HepG2 (cell line): ENCODE data around the gene CYP4F2. TPM values are rescaled to one million over a fixed set of nuclear protein-coding genes. Genes with fewer than 3 reads are reported as not detected.

Source experiments
- ATAC-seq: fragments of 200-7000 bp; cut with Tn5 transposase; 3 replicates; pipeline ENCODE4 v1.9.1; 2020; ENCODE audit warnings: mild to moderate bottlenecking, moderate library complexity
- BruUV-seq: library from RNA; stranded (reverse); fragments of 400-500 nt; replicated peaks from 2 replicates; lab custom pipeline; 2021; lab: Mats Ljungman, UMichigan
- CTCF ChIA-PET: fragments of 300-600 bp; formaldehyde crosslinking; extraction: SDS; loops from one replicate; lab custom pipeline; 2021; ENCODE audit warnings: low total read pairs, inconsistent platforms, low intra/inter-chr PET ratio; lab: Yijun Ruan, JAX
- POLR2A ChIA-PET: fragments of 350-600 bp; sonication (Branson Sonifier 250); formaldehyde crosslinking; loops from one replicate; lab custom pipeline; 2020; ENCODE audit warnings: antibody characterized with exemption, inconsistent platforms; lab: Yijun Ruan, JAX
- DNase-seq: peaks from one replicate; pipeline ENCODE4 v3.0.0-alpha.2; 2015; ENCODE audit warnings: low spot score
- FAIRE-seq: peaks from 3 replicates; lab custom pipeline; 2011; peaks lifted over from hg19 to GRCh38; lab: Jason Lieb, UNC
- H2AFZ ChIP-seq: one replicate; pipeline ENCODE4 v1.6.1; 2011; ENCODE audit warnings: low read length, inconsistent platforms
- H3K27ac ChIP-seq: fragments of 300-600 bp; 3 replicates; pipeline ENCODE4 v1.8.0; 2011; ENCODE audit warnings: mixed run types, mild to moderate bottlenecking, mixed read lengths, low read length, inconsistent platforms; ENCODE audit not compliant: insufficient read depth; ENCODE audit errors: extremely low read length
- H3K27me3 ChIP-seq, 2 experiments: fragments of 200-600 bp in 1 of 2; 2 replicates in 1 of 2; 3 replicates in 1 of 2; pipeline versions ENCODE4 v1.6.0 to v1.8.0; 2011; ENCODE audit warnings: low read length in 2 of 2, mild to moderate bottlenecking in 2 of 2, moderate library complexity in 2 of 2, inconsistent platforms in 1 of 2; ENCODE audit not compliant: insufficient read depth in 2 of 2, control insufficient read depth in 1 of 2
- H3K36me3 ChIP-seq, 2 experiments: fragments of 200-600 bp in 1 of 2; replicated peaks in 1 of 2; 2 replicates in 1 of 2; 3 replicates in 1 of 2; pipeline versions ENCODE4 v1.5.1 to v1.8.0; 2011; ENCODE audit warnings: low read length in 2 of 2, inconsistent platforms in 1 of 2; ENCODE audit not compliant: insufficient read depth in 2 of 2, control insufficient read depth in 1 of 2
- H3K4me1 ChIP-seq: 2 replicates; pipeline ENCODE4 v1.5.1; 2012; ENCODE audit warnings: low read length, inconsistent platforms; ENCODE audit not compliant: insufficient read depth
- H3K4me2 ChIP-seq: 2 replicates; pipeline ENCODE4 v1.6.0; 2011; ENCODE audit warnings: low read depth, low read length, inconsistent platforms
- H3K4me3 ChIP-seq, 3 experiments: fragments of 200-600 bp in 1 of 3; sonication (generic), shearing (Covaris generic) in 1 of 3; replicated peaks in 1 of 3; 2 replicates each; pipeline ENCODE4 v1.5.1; 2011 to 2016; ENCODE audit warnings: low read length in 3 of 3, inconsistent platforms in 2 of 3, low read depth in 2 of 3, mild to moderate bottlenecking in 2 of 3, control low read depth in 1 of 3, mixed read lengths in 1 of 3; ENCODE audit not compliant: insufficient read depth in 1 of 3
- H3K79me2 ChIP-seq: one replicate; pipeline ENCODE4 v1.6.1; 2011; ENCODE audit warnings: low read length, inconsistent platforms; ENCODE audit not compliant: insufficient read depth
- H3K9ac ChIP-seq: 2 replicates; pipeline ENCODE4 v1.6.0; 2011; ENCODE audit warnings: mild to moderate bottlenecking, low read depth, low read length, inconsistent platforms; ENCODE audit not compliant: insufficient read depth
- H3K9me3 ChIP-seq: 2 replicates; pipeline ENCODE4 v1.5.1; 2012; ENCODE audit warnings: mild to moderate bottlenecking, low read length
- H4K20me1 ChIP-seq: 2 replicates; pipeline ENCODE4 v1.6.0; 2011; ENCODE audit warnings: inconsistent platforms, mild to moderate bottlenecking, low read length, moderate library complexity; ENCODE audit not compliant: insufficient read depth
- BRD4 ChIP-seq: sonication (generic); formaldehyde crosslinking; IDR thresholded peaks from 2 replicates; pipeline ENCODE4 v1.4.0; 2020; ENCODE audit warnings: missing genetic modification reagents
- KDM1A ChIP-seq: IDR thresholded peaks from 2 replicates; pipeline ENCODE4 v1.6.1; 2016; ENCODE audit warnings: missing compliant biosample characterization
- REPIN1 ChIP-seq: sonication (generic); formaldehyde crosslinking; IDR thresholded peaks from 2 replicates; pipeline ENCODE4 v1.8.0; 2022; ENCODE audit warnings: missing genetic modification reagents, low read depth, mild to moderate bottlenecking, borderline replicate concordance
- SMYD3 ChIP-seq: sonication (generic); formaldehyde crosslinking; IDR thresholded peaks from 2 replicates; pipeline ENCODE4 v1.8.1; 2023; ENCODE audit warnings: mild to moderate bottlenecking, missing genetic modification reagents
- SP140L ChIP-seq: sonication (generic); formaldehyde crosslinking; IDR thresholded peaks from 2 replicates; pipeline ENCODE4 v1.4.0; 2020; ENCODE audit warnings: missing genetic modification reagents, borderline replicate concordance
- SYNCRIP ChIP-seq: fragments of 200-400 bp; formaldehyde crosslinking; IDR thresholded peaks from 2 replicates; pipeline ENCODE4 v1.6.1; 2018; ENCODE audit warnings: mild to moderate bottlenecking, low read depth, low read length; ENCODE audit not compliant: insufficient read depth
- XRCC5 ChIP-seq: fragments of 200-400 bp; formaldehyde crosslinking; optimal IDR thresholded peaks from 2 replicates; pipeline ENCODE3; 2017; ENCODE audit warnings: mild to moderate bottlenecking, low read length
- ZFAT ChIP-seq: sonication (generic); formaldehyde crosslinking; conservative IDR thresholded peaks from 2 replicates; pipeline ENCODE4 v1.8.1; 2023; ENCODE audit warnings: missing genetic modification reagents, inconsistent platforms
- ZKSCAN1 ChIP-seq: fragments of 150-350 bp; IDR thresholded peaks from 2 replicates; pipeline ENCODE4 v1.6.1; 2014; ENCODE audit warnings: low read length
- ZNF263 ChIP-seq: sonication (generic); formaldehyde crosslinking; IDR thresholded peaks from 2 replicates; pipeline ENCODE4 v1.4.0; 2020; ENCODE audit warnings: missing genetic modification reagents
- ZNF333 ChIP-seq: sonication (generic); formaldehyde crosslinking; IDR thresholded peaks from 2 replicates; pipeline ENCODE4 v1.4.0; 2020; ENCODE audit warnings: mild to moderate bottlenecking, missing genetic modification reagents, borderline replicate concordance
- ZNF510 ChIP-seq: sonication (generic); formaldehyde crosslinking; IDR thresholded peaks from 2 replicates; pipeline ENCODE4 v1.4.0; 2020; ENCODE audit warnings: low read depth, mild to moderate bottlenecking, missing genetic modification reagents
- ZNF749 ChIP-seq: sonication (generic); formaldehyde crosslinking; IDR thresholded peaks from 2 replicates; pipeline ENCODE4 v1.8.0; 2022; ENCODE audit warnings: mild to moderate bottlenecking, missing genetic modification reagents, moderate library complexity, borderline replicate concordance
- ZNF75D ChIP-seq: sonication (generic); formaldehyde crosslinking; IDR thresholded peaks from 2 replicates; pipeline ENCODE4 v1.8.1; 2023; ENCODE audit warnings: missing genetic modification reagents, mild to moderate bottlenecking, borderline replicate concordance
- ZNF761 ChIP-seq: sonication (generic); formaldehyde crosslinking; conservative IDR thresholded peaks from 2 replicates; pipeline ENCODE4 v1.4.0; 2020; ENCODE audit warnings: mild to moderate bottlenecking, missing genetic modification reagents
- ZNF850 ChIP-seq: sonication (generic); formaldehyde crosslinking; conservative IDR thresholded peaks from 2 replicates; pipeline ENCODE4 v1.9.0; 2021; ENCODE audit warnings: mild to moderate bottlenecking, missing genetic modification reagents
- WGBS: methylation state at CpG from one replicate; pipeline ENCODE4 v1.1.6; 2017; ENCODE audit warnings: low lambda C conversion rate; 5-methylcytosine and 5-hydroxymethylcytosine counted together
- in situ Hi-C: cut with HindIII; loops from 2 replicates; pipeline ENCODE4 v1.10.0; 2017; ENCODE audit warnings: low pct_unique_long_range_greater_than_20kb; ENCODE audit not compliant: extremely low pct_ligation_motif_present
- intact Hi-C: fragments of 100-400 bp; cut with micrococcal nuclease; formaldehyde crosslinking; loops from one replicate; pipeline ENCODE4 v1.10.0; 2022; ENCODE audit not compliant: unreplicated experiment
- polyA plus RNA-seq, 8 experiments: library from polyadenylated mRNA; depleted of rRNA in 3 of 8; stranded (reverse) in 7 of 8; unstranded in 1 of 8; fragments of >200 nt; fragmentation: Illumina TruSeq in 4 of 8; extraction: Trizol in 4 of 8; gene quantifications; 2 replicates each; pipeline versions ENCODE4 v1.2.1 to v1.2.3, GENCODE V29; 2011 to 2016; ENCODE audit warnings: low read depth in 4 of 8, missing spikeins in 1 of 8, mixed read lengths in 1 of 8; ENCODE audit not compliant: insufficient read depth in 1 of 8
- total RNA-seq, 5 experiments: library from RNA; depleted of rRNA; stranded (reverse); fragments of >200 nt; fragmentation: Illumina TruSeq; extraction: Trizol; gene quantifications; 2 replicates each; pipeline ENCODE4 v1.2.3, GENCODE V29; 2016; ENCODE audit warnings: low read depth in 1 of 5
- TF ChIP-seq, protein P1 (sequence below): sonication (generic); formaldehyde crosslinking; IDR thresholded peaks from 2 replicates; pipeline ENCODE4 v1.4.0; 2020; ENCODE audit warnings: missing genetic modification reagents
- TF ChIP-seq, protein P2 (sequence below): sonication (generic); formaldehyde crosslinking; IDR thresholded peaks from 2 replicates; pipeline ENCODE4 v1.4.0; 2020; ENCODE audit warnings: missing genetic modification reagents
- TF ChIP-seq, protein P3 (sequence below): sonication (generic); formaldehyde crosslinking; IDR thresholded peaks from 2 replicates; pipeline ENCODE4 v1.4.0; 2020; ENCODE audit warnings: mild to moderate bottlenecking, missing genetic modification reagents, borderline replicate concordance

CYP4F2 gene
- total and polyA plus RNA-seq, 2 of the 13 experiments (the other 11 are each of a cell fraction or from before 2014, with no cell fraction given), result 3.7 to 3.9 TPM

DNA sequence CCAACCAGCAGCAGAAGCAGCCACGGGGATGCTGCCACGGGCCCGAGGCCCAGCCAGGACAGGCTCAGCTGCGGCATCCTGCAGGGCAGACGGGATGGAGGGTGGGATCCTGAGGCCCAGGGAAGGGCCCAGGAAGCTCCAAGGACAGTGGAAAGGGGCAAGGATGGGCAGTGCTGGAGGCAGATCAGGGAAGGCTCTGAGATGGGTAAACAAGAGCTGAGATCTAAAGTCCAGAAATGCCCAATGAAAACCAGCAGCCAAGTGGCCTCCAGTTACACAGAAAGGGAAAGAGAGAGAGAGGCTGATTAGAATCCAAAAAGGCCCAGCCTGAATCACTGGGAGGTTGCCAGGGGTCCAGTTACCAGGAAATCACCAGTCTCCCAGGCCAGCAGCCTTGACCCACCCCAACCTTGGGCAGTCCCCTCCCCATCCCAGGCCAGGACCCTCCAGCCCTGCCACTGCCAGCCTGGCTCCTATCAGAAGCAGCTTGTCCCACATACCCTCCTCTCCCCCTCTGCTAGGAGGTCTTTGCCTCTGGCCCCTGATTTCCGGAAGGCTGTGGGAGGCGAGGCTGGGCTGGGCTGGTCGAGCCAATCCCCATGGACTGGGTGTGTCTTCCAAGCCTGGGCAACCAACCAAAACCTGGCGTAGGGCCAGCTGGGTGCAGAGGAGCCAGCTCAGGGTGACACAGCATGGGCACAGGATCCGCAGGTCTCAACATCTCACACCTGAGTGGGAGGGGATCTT is 36.6 kb upstream of the CYP4F2 start, which contains the start of gene CYP4F11:
Gene CYP4F11 (minus strand): TSS at position 198 of the 747 bp plus-strand sequence. CDS start 121 bp downstream, at position 77.
- Histone ChIP-seq H3K36me3 (no peaks in the 10 kb centered on the region), H3K79me2 (no peaks in the 10 kb centered on the region), H4K20me1 (no peaks in the 10 kb centered on the region), H3K4me3 (peak within 1 kb of the TSS; percentile 66 to 74 (median 70)), H3K27me3 (no peaks in the 10 kb centered on the region), H3K27ac (peak within 1 kb of the TSS; percentile 74), H3K9me3 (no peaks in the 10 kb centered on the region), H2AFZ (no peak within 1 kb of the TSS), H3K9ac (peak within 1 kb of the TSS; percentile 61), H3K4me2 (peak within 1 kb of the TSS; percentile 70), H3K4me1 (peaks cover 21% of the 10 kb centered on the region)
- POLR2A ChIA-PET, result interaction anchor here (1.1 to 1.7 kb wide), 5 partner anchors 9 to 294 kb away, joined by 3 to 6 read pairs (median 3); partner anchors contain the start of genes CYP4F3 and FAM32A
- intact Hi-C loops (no loop called here), in situ Hi-C loops (no loop called here)
- BruUV-seq, result no TSS peak
- peak; percentile 89 for ATAC-seq
- 0% methylated on average over 7 of the region's 10 CpGs for WGBS
- peak; percentile 95 for FAIRE-seq
- CTCF ChIA-PET, result no interaction called here
- peak; percentile 87 for DNase-seq
- TF ChIP-seq SYNCRIP (no peak), XRCC5 (no peak), ZNF75D (CRISPR knock-in tag) (no peak), SP140L (no peak), ZKSCAN1 (no peak), ZFAT (CRISPR knock-in tag) (no peak), ZNF850 (CRISPR knock-in tag) (no peak), ZNF761 (CRISPR knock-in tag) (no peak), BRD4 (no peak), ZNF749 (CRISPR knock-in tag) (no peak), KDM1A (no peak), ZNF333 (CRISPR knock-in tag) (no peak), ZNF263 (CRISPR knock-in tag) (no peak), ZNF510 (CRISPR knock-in tag) (no peak), REPIN1 (CRISPR knock-in tag) (peak; percentile 1; the same call in 1 of the 2 replicates), SMYD3 (CRISPR knock-in tag) (no peak)
- TF ChIP-seq, protein P1, sequence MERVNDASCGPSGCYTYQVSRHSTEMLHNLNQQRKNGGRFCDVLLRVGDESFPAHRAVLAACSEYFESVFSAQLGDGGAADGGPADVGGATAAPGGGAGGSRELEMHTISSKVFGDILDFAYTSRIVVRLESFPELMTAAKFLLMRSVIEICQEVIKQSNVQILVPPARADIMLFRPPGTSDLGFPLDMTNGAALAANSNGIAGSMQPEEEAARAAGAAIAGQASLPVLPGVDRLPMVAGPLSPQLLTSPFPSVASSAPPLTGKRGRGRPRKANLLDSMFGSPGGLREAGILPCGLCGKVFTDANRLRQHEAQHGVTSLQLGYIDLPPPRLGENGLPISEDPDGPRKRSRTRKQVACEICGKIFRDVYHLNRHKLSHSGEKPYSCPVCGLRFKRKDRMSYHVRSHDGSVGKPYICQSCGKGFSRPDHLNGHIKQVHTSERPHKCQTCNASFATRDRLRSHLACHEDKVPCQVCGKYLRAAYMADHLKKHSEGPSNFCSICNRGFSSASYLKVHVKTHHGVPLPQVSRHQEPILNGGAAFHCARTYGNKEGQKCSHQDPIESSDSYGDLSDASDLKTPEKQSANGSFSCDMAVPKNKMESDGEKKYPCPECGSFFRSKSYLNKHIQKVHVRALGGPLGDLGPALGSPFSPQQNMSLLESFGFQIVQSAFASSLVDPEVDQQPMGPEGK (CRISPR knock-in tag), result 0 out of 2 replicates have a peak, but pooled peaks have one; percentile 10
- TF ChIP-seq, protein P2, sequence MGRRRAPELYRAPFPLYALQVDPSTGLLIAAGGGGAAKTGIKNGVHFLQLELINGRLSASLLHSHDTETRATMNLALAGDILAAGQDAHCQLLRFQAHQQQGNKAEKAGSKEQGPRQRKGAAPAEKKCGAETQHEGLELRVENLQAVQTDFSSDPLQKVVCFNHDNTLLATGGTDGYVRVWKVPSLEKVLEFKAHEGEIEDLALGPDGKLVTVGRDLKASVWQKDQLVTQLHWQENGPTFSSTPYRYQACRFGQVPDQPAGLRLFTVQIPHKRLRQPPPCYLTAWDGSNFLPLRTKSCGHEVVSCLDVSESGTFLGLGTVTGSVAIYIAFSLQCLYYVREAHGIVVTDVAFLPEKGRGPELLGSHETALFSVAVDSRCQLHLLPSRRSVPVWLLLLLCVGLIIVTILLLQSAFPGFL (CRISPR knock-in tag), result no peak
- TF ChIP-seq, protein P3, sequence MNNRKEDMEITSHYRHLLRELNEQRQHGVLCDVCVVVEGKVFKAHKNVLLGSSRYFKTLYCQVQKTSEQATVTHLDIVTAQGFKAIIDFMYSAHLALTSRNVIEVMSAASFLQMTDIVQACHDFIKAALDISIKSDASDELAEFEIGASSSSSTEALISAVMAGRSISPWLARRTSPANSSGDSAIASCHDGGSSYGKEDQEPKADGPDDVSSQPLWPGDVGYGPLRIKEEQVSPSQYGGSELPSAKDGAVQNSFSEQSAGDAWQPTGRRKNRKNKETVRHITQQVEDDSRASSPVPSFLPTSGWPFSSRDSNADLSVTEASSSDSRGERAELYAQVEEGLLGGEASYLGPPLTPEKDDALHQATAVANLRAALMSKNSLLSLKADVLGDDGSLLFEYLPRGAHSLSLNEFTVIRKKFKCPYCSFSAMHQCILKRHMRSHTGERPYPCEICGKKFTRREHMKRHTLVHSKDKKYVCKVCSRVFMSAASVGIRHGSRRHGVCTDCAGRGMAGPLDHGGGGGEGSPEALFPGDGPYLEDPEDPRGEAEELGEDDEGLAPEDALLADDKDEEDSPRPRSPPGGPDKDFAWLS, result no peak
